GM18502 (cell line): ENCODE measurements around the gene WASF3.
A peak's percentile ranks its signal among the peaks of the same experiment; 100 is the strongest.

ENCODE experiments used
- ATAC-seq: cut with Tn5 transposase; IDR thresholded peaks from one replicate; pipeline ENCODE4 v1.9.1; 2021; ENCODE audit warnings: mild to moderate bottlenecking; ENCODE audit not compliant: unreplicated experiment, poor library complexity

WASF3 gene

DNA sequence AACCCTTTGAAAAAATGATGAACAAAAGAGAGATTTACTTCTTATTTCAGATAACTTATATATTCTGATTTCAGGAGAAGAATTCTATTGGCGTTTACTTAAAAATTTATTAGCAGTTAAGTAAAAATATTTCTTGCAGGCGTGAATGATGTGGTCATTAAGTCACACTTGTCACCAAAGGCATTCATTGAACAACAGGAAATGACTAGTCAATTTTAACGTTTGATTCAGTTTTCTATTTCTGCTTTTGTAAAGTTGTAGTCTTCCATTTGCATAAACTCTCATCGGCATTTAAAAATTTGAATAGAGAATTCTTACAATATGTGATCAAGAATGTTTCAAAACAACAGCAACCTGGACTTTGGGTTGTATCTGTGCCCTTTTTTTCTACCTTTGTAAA lies 119.7 kb downstream of the WASF3 start:
- no peak for ATAC-seq

DNA sequence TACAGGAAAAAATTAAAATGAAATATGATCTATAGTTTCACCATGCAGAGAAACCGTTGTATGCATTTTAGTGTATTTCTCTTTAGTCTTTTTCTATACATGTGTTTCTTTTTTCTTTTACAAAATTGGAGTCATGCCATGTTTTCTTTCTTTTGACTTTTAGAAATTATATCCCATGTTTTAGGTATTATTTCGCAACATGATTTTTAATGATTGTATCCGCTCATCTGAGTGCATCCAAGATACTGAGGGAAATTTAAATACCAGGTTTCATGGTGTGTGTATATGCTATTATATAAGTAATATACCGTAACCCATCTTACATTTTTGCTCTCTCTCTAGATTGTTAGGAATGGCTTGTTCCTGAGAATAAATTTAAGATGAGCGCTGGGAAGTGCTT lies 120.8 kb downstream of the WASF3 start:
- no peak for ATAC-seq

DNA sequence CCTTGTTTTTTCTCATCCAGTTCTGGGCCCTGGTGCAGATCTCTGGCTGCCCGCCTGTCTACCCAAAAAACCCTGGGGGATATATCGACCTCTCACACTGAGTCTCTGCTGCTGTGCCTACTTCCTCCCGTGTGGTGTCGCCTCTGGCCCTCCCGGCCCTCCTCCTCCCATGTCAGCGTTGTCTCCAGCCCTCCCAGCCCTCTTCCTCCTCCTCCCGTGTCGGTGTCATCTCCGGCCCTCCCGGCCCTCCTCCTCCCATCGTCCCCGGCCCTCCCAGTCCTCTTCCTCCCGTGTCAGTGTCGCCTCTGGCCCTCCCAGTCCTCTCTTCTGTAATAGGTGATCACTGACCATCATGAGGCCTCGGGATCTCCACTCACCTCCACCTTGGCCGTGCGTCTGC lies 121.3 kb downstream of the WASF3 start:
- ATAC-seq: no peak

DNA sequence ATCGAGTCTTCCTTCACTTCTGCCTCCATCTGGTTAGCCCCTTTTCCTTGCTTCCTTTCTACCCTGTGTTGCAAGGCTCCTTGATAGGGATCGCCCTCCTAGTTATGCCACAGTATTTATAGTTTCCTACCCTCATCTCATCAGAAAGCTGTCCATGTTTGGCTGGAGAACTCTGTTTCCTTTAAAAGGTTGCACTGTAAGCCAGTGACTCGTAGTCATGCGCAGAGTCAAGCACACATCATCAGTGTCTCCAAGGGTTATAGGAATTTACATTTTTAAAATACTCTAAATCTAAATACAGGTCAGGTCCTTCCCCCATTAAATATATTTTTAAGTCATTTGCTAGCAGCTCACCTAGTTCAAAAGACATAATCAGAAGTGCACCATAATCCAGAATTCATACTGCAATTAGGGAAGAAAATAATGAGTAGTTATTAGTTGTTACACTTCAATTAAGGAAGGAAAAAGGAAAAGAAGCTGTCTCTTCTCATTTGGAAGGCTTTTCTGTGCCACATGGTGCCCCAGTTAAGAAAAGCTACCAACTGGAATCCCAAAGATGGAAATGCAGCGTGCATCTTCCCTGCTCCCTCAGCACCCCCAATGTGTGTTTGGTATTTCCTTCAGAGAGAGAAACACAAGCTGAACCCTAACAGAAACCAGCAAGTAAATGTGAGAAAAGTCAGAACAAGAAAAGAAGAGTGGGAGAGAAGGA lies 122.1 kb downstream of the WASF3 start:
- no peak for ATAC-seq

GRCh38 chr13:26680123-26680450 lies 122.6 kb downstream of the WASF3 start:
- no peak for ATAC-seq

- no peak for ATAC-seq
Observed at GRCh38 chr13:26680572-26680971, 123.1 kb downstream of the WASF3 start.

GRCh38 chr13:26681036-26681435 lies 123.6 kb downstream of the WASF3 start:
- no peak for ATAC-seq

- ATAC-seq: no peak
Observed at GRCh38 chr13:26682606-26683005, 125.1 kb downstream of the WASF3 start.

- no peak for ATAC-seq
Observed at GRCh38 chr13:26685606-26686005, 128.1 kb downstream of the WASF3 start.

- no peak for ATAC-seq
Observed at GRCh38 chr13:26686285-26686684, 128.8 kb downstream of the WASF3 start.

DNA sequence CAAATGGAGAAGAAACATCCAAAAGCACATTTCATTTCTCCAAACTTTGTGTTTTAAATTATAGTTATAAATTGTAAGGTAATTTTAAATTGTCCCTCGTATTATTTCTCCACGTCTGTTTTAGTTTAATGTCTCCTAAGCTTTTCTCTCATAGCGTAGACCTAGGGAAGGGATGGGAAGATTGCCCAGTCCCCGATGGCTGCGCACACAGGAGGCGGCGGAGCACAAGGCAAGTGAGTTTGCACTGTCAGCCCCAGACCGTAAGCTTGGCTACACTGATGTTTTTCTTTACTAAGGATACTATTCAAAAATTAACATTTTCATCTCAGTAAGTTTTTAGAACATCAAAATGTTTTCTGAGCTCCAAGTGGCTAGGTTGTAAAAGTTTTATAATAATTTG lies 130.8 kb downstream of the WASF3 start:
- ATAC-seq: no peak

GRCh38 chr13:26688980-26689379 lies 131.5 kb downstream of the WASF3 start:
- no peak for ATAC-seq

GRCh38 chr13:26693749-26694463 lies 136.4 kb downstream of the WASF3 start:
- no peak for ATAC-seq

DNA sequence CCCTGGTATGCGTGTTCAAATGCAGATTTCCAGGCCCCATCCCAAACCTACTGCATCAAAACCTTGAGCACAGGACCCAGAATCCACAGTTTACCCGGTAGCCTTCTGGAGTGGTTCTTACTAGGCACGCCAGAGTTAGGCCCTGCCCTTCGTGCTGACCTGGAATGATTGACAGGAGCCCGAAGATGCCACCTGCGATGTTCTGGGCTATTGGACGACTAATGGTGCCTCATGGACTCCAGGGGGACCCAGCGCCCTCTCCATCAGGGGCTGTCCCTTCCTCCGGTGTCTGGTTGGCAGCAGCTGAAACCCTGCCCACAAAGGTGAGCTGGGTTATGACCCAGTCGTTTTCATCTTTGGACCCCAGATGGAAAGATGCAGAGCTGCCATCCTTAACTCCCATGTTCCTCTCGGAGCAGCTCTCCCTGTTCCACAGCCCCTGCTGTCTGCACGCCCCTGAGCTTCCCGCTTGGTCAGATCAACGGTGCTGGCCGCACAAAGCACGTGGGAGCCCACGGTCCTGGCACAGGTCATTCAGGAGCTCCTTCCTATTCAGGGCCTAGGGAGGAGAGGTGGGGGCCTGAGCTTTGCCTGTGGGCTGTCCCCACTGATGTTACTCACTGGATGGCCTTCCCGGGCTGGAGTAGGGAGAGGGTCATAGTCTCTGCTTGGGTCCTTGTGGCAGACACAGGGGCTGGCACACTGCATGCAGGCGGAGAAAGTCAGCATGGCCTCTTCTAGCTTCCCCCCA lies 137.3 kb downstream of the WASF3 start:
- no peak for ATAC-seq

GRCh38 chr13:26695360-26695705 lies 137.8 kb downstream of the WASF3 start:
- no peak for ATAC-seq

- ATAC-seq: no peak
Observed at GRCh38 chr13:26695891-26696311, 138.4 kb downstream of the WASF3 start.

DNA sequence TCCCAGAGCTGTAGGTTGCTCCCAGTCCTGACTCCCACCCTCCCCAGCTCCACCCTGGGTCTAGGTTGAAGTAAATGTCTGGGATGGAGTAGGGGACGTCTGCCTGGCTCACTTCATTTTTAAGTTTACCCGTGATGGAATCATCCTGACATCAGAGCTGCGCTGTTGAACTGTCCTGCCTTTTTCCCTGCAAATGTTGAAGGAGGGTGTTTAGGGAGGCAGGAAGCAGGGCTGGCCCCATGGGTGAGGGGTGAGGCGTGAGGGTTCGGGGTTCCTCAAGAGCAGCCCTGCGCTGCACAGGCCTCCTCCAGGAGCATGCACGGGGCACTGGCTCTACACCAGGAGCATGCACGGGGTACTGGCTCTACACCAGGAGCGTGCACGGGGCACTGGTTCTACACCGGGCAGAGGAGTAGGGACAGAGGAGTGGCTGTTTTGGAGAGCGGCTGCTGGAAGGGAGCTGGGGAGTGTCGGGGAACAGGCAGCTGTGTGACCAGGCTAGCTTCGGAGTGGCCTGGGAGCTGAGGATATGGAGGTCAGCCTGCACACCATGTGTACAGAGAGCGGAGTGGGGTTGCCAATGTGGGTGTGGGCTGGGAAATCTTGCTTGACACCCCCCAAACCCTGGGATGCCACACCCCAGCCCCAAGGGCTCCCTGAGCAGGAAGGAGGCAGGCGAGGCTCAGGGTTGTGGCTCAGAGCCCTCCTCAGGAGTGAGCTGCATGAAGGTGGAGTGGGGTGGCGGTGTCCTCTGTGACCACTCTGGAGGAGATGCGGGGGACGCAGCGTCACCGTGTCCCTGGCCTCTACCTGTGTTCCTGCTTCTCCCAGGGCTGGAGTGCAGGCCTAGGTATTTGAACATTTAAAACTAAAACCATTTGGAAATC lies 139.8 kb downstream of the WASF3 start:
- no peak for ATAC-seq

- ATAC-seq: peak; percentile 65
Observed at GRCh38 chr13:26698392-26699196, 141.1 kb downstream of the WASF3 start.

DNA sequence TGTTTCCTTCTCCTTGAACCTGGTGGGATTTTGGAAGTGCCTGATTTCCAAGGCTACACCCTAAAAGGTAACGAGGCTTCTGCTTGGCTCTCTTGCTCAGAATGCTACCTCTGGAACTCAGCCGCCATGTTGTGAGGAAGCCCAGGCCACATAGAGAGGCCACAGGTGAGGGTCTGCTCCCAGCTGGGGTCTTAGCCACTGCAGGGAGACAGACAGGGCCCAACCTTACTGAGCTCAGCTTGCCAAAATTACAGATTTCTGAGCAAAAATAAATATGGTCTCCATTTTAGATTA lies 141.7 kb downstream of the WASF3 start:
- no peak for ATAC-seq

- ATAC-seq: no peak
Observed at GRCh38 chr13:26705536-26705935, 148.1 kb downstream of the WASF3 start.
